ENCODE measurements around the gene MATK.

Gene MATK

DNA sequence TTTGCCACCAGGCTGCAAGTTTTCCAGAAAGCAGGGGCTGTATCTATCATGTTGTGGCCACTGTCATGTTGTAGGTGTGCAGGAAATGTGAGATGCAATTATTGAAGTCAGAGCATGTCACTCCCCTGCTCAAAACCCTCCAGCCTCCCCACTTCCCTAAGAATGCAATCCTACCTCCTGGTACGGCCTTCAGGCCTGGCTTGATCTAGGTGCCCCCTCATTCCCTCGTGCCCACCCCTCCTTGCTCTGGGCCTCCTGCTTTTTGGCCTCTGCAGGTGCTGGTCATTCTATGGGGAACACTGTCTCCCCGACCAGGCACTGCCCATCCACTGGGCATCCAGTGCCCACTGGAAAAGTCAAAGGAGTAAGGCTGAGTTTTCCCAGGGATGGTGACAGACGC is 28.5 kb upstream of the MATK start:
- DNase-seq, result no peak

- DNase-seq, result no peak
Observed at GRCh38 chr19:3813473-3814392, 27.6 kb upstream of the MATK start.

DNA sequence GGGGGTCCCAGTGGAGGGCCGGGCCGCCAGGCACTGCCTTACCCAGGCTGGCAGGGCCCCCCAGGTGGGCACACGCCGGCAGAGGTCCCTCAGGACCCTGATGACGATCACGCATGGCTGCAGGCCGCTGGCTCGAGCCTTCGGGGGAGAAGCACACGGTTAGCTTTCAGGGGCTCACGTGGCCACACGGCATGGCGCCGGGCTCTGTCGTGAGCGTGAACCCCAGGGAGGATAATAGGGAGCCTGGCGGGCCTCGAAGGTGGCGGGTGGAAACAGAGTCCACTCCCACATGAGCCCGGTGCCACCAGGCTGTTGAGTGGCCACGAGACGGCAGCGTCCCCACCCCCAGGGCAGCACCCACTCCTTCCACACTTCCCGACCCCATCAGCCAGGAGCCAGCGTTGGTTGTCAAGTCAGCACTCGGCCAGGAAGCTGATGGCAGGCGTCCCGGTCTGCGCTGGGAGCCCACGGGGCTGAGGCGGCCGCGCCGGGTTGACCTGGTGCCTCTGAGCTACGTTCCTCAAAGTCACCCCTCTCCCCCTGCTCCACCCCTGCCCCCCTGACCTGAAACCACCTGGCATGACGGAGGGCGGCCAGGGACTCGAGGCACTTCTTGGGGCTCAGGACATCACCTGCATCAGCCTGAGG is 24.7 kb upstream of the MATK start:
- DNase-seq, result peak in 1 of 2 donors; percentile 55

DNA sequence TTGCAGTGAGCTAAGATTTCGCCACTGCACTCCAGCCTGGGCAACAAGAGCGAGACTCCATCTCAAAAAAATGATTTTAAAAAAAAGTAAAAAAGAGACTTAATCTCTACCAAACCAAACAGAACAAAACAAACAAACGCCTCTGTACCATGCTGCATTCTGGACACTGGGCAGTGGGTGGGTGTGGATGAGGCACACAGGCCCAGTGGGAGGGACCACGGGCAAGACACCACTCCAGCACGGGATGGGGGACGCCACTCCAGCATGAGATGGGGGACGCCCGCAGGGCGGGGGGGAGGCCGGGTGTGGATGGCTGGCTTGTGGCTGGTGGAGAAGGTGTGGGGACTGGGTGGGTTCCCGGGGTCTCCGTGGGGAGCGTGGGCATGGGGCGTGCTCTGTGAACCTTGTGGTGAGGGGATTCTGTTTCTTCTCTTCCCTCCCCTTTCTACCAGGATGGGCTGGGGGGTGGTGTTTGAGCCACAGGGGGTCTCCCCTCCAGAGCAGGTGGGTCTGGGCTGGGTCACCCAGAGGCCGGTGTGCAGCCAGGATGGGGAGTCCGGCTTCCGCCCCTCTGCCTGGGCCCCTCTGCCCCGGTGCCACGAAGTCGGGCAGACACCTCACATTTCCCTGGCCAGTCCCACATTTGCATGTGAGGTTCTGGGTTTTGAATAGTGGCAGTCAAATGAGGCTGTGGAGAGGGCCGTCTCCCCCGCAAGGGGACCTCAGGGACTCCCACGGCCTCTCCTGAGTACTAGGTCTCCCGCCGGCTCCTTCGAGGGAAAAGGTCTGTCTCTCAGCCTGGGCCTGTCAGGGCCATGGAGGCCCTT is 23.9 kb upstream of the MATK start:
- DNase-seq, result peak in 1 of 2 donors; percentile 26

DNA sequence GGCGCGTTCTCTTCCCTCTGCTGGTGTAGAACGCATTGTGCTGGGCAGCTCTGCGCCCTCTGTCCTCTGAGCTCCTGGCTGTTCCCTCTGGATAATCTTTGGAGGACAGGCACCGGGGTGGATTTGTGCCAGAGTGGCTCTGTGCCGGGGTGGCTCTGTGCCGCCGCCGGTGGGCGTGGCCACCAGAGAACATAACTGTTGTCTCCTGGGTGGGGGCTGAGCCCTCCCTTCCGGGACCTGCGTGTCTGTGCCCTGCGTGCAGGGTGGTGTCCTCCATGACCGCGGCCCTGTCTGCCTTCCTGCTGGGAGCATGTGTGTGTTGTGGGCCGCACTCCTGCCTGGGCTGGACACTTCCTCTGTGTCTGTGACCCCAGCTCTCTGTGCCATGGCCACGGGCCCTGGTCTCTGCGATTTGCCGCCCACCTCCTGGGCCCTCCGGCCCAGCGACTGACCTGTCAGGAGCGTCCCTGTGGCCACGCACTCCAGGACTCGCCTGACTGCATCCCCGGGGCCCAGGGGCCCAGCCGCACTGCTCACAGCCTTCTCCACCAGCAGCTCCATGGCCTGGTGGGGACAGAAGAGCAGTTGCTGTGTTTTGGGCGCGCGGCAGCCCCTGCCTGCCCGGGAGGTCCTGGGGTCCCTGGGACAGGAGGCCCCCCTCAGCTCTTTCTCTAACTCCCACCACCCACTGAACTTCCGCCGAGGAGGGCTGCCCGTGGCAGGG is 22.4 kb upstream of the MATK start:
- DNase-seq, result no peak

- no peak for DNase-seq
Observed at GRCh38 chr19:3807574-3808354, 21.6 kb upstream of the MATK start.

- DNase-seq, result no peak
Observed at GRCh38 chr19:3807131-3807480, 20.9 kb upstream of the MATK start.

DNA sequence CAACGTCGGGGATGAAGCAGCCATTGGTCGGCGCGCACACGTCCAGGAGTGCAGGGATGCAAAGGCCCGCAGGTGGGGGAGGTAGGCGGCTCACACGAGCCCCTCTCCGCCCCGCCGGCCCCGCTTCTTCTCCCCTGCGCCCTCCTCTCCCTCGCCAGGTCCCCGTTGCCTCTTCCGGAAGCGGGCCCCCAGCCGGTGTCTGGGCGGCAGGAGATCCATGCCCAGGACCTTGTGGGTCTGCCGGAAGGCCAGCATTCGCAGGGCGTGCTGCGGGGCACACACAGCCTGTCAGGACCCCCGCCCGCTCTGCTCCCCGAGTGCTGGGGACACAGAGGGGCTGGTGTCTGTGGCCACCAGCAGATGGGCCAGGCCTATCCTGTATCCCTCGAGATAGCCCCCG is 19.7 kb upstream of the MATK start:
- no peak for DNase-seq

- DNase-seq, result no peak
Observed at GRCh38 chr19:3804429-3804828, 18.2 kb upstream of the MATK start.

GRCh38 chr19:3803986-3804385 is 17.8 kb upstream of the MATK start:
- DNase-seq, result no peak

DNA sequence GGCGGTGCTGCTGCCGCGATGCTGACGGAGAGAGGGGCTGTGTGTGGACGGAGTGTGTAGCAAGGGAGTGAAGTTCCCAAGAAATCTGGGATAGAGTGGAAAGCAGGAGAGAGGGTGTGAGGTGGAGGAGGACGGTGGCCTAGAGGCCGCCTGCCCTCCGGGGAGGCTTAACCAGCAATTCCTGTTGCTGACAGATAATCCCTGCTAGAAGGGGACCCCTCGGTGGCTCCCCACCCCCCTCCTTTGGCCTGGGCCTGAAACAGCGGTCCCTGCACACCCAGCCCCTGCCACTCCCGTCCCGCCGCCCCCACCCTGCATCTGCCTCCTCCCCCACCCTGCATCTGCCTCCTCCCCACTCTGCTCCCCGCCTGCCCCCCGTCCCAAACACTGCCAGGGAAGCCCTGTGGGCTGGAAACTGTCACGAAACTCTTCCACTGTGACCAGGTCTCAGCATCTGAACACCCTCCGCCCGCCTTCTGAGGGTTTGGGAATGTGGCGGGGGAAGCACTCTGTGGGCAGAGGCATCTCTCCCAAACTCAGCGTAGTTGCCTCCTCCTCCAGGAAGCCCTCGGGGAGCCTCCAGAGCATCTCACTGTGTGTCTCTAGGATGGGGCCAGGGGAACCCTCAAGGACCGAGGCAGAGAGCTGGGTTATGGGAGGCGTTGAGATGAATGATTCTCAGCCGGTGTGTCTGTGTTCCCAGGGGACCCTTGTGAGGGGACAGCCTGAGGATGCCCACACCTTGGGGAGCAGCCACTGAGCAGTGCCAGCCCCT is 17.1 kb upstream of the MATK start:
- no peak for DNase-seq

DNA sequence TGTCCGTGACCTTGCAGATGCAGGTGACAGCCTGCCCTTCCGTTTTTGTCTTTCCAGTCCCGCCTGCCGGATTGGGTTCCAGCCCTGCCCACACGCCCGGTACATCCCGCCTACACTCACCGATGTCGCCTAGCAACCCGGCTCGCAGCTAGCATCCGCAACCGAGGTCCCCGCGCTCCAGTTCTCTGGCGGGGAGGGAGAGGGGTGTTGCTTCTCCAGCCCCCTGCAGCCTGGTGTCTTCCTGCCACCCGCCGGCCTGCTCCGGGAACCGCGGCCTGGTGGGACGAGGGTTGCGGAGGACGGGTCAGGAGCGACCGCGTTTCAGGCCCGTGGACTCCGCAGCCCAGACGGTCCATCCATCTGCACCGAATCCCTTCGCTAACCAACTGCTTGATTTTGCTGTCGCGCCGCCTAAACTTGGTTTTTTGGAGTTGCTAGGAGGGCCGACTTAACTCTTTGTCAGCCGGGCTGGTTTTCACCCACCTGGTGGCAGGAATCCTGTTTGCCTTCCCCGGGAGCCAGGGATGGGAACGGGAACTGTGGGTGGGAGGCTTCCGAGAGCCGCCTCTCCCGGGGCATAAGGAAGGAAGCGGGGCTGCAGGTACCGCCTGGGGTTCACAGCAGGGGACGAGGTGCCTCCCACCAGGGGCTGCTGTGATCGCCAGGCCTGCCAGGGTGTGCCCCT is 15.4 kb upstream of the MATK start:
- peak in 1 of 2 donors; percentile 27 for DNase-seq

DNA sequence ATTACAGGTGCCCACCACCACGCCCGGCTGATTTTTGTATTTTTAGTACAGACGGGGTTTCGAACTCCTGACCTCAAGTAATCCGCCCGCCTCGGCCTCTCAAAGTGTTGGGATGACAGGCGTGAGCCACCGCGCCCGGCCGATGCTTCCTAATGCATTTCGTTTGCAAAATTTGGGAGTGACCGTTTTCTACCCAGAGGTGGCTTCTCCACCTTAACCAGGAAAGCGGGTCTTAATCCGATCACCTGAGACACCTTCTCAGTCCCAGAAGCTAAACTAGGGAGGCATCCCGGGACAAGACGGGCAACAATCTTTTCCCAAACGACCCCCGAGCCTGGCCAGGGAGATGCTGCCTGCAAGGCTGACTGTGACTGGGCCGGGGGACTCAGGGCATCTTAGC is 14.8 kb upstream of the MATK start:
- DNase-seq, result no peak

- no peak for DNase-seq
Observed at GRCh38 chr19:3798137-3798536, 12.0 kb upstream of the MATK start.

- no peak for DNase-seq
Observed at GRCh38 chr19:3796358-3796757, 10.2 kb upstream of the MATK start.

GRCh38 chr19:3793799-3794198 is 7.6 kb upstream of the MATK start:
- no peak for DNase-seq

GRCh38 chr19:3792114-3792513 is 5.9 kb upstream of the MATK start:
- no peak for DNase-seq

GRCh38 chr19:3790941-3791340 is 4.8 kb upstream of the MATK start:
- no peak for DNase-seq

GRCh38 chr19:3790209-3790734 is 4.1 kb upstream of the MATK start:
- DNase-seq, result no peak

All from inflammatory macrophage treated with lipopolysaccharide for 1 hour (primary cell).